Renal cortical epithelial cell (primary cell): ENCODE measurements around the gene ACKR1. TPM values are rescaled to one million over a fixed set of nuclear protein-coding genes. Genes with fewer than 3 reads are reported as not detected.

Experiments
- DNase-seq: peaks from one replicate; pipeline ENCODE4 v3.0.0-alpha.2; 2011; ENCODE audit warnings: low read depth
- total RNA-seq: library from RNA; depleted of rRNA; stranded (reverse); fragments of >200 nt; gene quantifications from 2 replicates; pipeline ENCODE4 v1.2.3, GENCODE V29; 2014

ACKR1 gene
- not detected in 2 replicates for total RNA-seq

GRCh38 chr1:159204161-159205141 is at the start of gene ACKR1:
Gene ACKR1 (plus strand): TSS chr1:159204875. CDS start chr1:159204960, 85 bp downstream.
- no peak for DNase-seq

GRCh38 chr1:159161001-159161718 is 43.5 kb upstream of the ACKR1 start:
- peak; percentile 88 for DNase-seq

- no peak for DNase-seq
These were observed 43.0 kb upstream of the ACKR1 start for GRCh38 chr1:159161719-159162026.

GRCh38 chr1:159162516-159163265 is 42.0 kb upstream of the ACKR1 start:
- no peak for DNase-seq

- DNase-seq = no peak
These were observed 41.0 kb upstream of the ACKR1 start for GRCh38 chr1:159163614-159164228.

- DNase-seq = peak; percentile 6
These were observed 36.6 kb upstream of the ACKR1 start for GRCh38 chr1:159168043-159168442.

GRCh38 chr1:159170639-159171038 is 34.0 kb upstream of the ACKR1 start:
- DNase-seq = no peak

- DNase-seq = no peak
These were observed 33.4 kb upstream of the ACKR1 start, which contains the start of gene CADM3 for GRCh38 chr1:159171254-159171687. Gene CADM3 (plus strand): TSS chr1:159171615. CDS start chr1:159171766, 151 bp downstream.

GRCh38 chr1:159171688-159172501 is 32.8 kb upstream of the ACKR1 start:
- no peak for DNase-seq

GRCh38 chr1:159172614-159173291 is 31.9 kb upstream of the ACKR1 start:
- DNase-seq = peak; percentile 7

GRCh38 chr1:159173320-159173719 is 31.4 kb upstream of the ACKR1 start:
- no peak for DNase-seq

GRCh38 chr1:159175571-159175970 is 29.1 kb upstream of the ACKR1 start:
- no peak for DNase-seq

GRCh38 chr1:159177272-159177907 is 27.3 kb upstream of the ACKR1 start:
- peak; percentile 72 for DNase-seq

GRCh38 chr1:159179906-159180305 is 24.8 kb upstream of the ACKR1 start:
- DNase-seq = no peak

GRCh38 chr1:159180516-159180915 is 24.2 kb upstream of the ACKR1 start:
- DNase-seq = no peak

GRCh38 chr1:159181328-159182024 is 23.2 kb upstream of the ACKR1 start:
- no peak for DNase-seq

GRCh38 chr1:159184201-159184600 is 20.5 kb upstream of the ACKR1 start:
- DNase-seq = no peak

GRCh38 chr1:159185121-159185520 is 19.6 kb upstream of the ACKR1 start:
- no peak for DNase-seq

- no peak for DNase-seq
These were observed 17.6 kb upstream of the ACKR1 start for GRCh38 chr1:159187033-159187432.
